HEK293 (cell line): ENCODE data around the gene ELMO1.

ENCODE experiments used
- CTCF ChIA-PET: fragments of 350-600 bp; formaldehyde crosslinking; extraction: SDS; loops from one replicate; lab custom pipeline; 2021; ENCODE audit warnings: antibody characterized with exemption; lab: Yijun Ruan, JAX
- POLR2A ChIA-PET: fragments of 300-600 bp; formaldehyde crosslinking; extraction: SDS; loops from one replicate; lab custom pipeline; 2020; ENCODE audit warnings: antibody characterized with exemption, inconsistent platforms; lab: Yijun Ruan, JAX
- H3K27ac ChIP-seq: fragments of 200-500 bp; sonication (Bioruptor generic); 2 replicates; pipeline ENCODE4 v1.5.1; 2014; ENCODE audit warnings: low read depth, low read length, control low read depth, inconsistent platforms; ENCODE audit errors: extremely low read depth
- H3K36me3 ChIP-seq, 2 experiments: fragments of 200-500 bp in 1 of 2; sonication (Bioruptor generic) in 1 of 2; 1 replicate in 1 of 2; 2 replicates in 1 of 2; pipeline ENCODE4 v1.5.1; 2014 to 2017; ENCODE audit warnings: inconsistent platforms in 2 of 2, low read length in 2 of 2; ENCODE audit not compliant: control insufficient read depth in 2 of 2, insufficient read depth in 1 of 2
- H3K4me1 ChIP-seq: fragments of 200-500 bp; sonication (Bioruptor generic); 2 replicates; pipeline ENCODE4 v1.5.1; 2014; ENCODE audit warnings: mild to moderate bottlenecking, low read length, inconsistent platforms; ENCODE audit not compliant: control insufficient read depth, insufficient read depth
- H3K4me3 ChIP-seq: 2 replicates; pipeline ENCODE4 v1.5.1; 2011; ENCODE audit warnings: low read depth, mild to moderate bottlenecking, control low read depth, low read length, moderate library complexity
- H3K9me3 ChIP-seq: fragments of 200-500 bp; sonication (Bioruptor generic); 2 replicates; pipeline ENCODE4 v1.5.1; 2014; ENCODE audit warnings: low read depth, low read length, inconsistent platforms; ENCODE audit not compliant: control insufficient read depth, insufficient read depth
- BCL6B ChIP-seq: fragments of 450-650 bp; formaldehyde crosslinking; IDR thresholded peaks from 2 replicates; pipeline ENCODE4 v1.5.1; 2017; ENCODE audit warnings: missing biosample characterization, missing genetic modification characterization
- GLI2 ChIP-seq: fragments of 450-650 bp; formaldehyde crosslinking; IDR thresholded peaks from 2 replicates; pipeline ENCODE4; 2017; ENCODE audit warnings: missing biosample characterization, missing genetic modification characterization, low read depth, borderline replicate concordance
- HOXA7 ChIP-seq: sonication (generic); formaldehyde crosslinking; IDR thresholded peaks from 2 replicates; pipeline ENCODE4 v1.8.1; 2022; ENCODE audit warnings: missing genetic modification reagents, borderline replicate concordance
- KLF1 ChIP-seq: fragments of 450-650 bp; formaldehyde crosslinking; IDR thresholded peaks from 2 replicates; pipeline ENCODE4 v1.5.1; 2016; ENCODE audit warnings: missing biosample characterization, missing genetic modification characterization
- MZF1 ChIP-seq: fragments of 450-650 bp; formaldehyde crosslinking; IDR thresholded peaks from 2 replicates; pipeline ENCODE4 v1.5.1; 2017; ENCODE audit warnings: missing biosample characterization, missing genetic modification characterization, borderline replicate concordance
- SCRT2 ChIP-seq: fragments of 450-650 bp; formaldehyde crosslinking; IDR thresholded peaks from 2 replicates; pipeline ENCODE4 v1.5.1; 2016; ENCODE audit warnings: missing biosample characterization, missing genetic modification characterization
- SP3 ChIP-seq: fragments of 450-650 bp; formaldehyde crosslinking; IDR thresholded peaks from 2 replicates; pipeline ENCODE4 v1.5.1; 2016; ENCODE audit warnings: missing biosample characterization, missing genetic modification characterization
- ZBTB17 ChIP-seq: fragments of 450-650 bp; formaldehyde crosslinking; IDR thresholded peaks from 2 replicates; pipeline ENCODE4 v1.5.1; 2016; ENCODE audit warnings: missing biosample characterization, missing genetic modification characterization
- ZBTB20 ChIP-seq: fragments of 450-650 bp; formaldehyde crosslinking; IDR thresholded peaks from 2 replicates; pipeline ENCODE4 v1.5.1; 2016; ENCODE audit warnings: missing biosample characterization, missing genetic modification characterization
- ZIC2 ChIP-seq: fragments of 450-650 bp; formaldehyde crosslinking; IDR thresholded peaks from 2 replicates; pipeline ENCODE4 v1.5.1; 2016; ENCODE audit warnings: missing biosample characterization, missing genetic modification characterization
- ZNF10 ChIP-seq: fragments of 450-650 bp; formaldehyde crosslinking; IDR thresholded peaks from 2 replicates; pipeline ENCODE4 v1.5.1; 2017; ENCODE audit warnings: missing biosample characterization, missing genetic modification characterization
- ZNF169 ChIP-seq: fragments of 450-650 bp; formaldehyde crosslinking; IDR thresholded peaks from 2 replicates; pipeline ENCODE4 v1.5.1; 2016; ENCODE audit warnings: missing biosample characterization, missing genetic modification characterization
- ZNF221 ChIP-seq: fragments of 450-650 bp; formaldehyde crosslinking; IDR thresholded peaks from 2 replicates; pipeline ENCODE4 v1.5.1; 2017; ENCODE audit warnings: missing biosample characterization, missing genetic modification characterization, borderline replicate concordance
- ZNF23 ChIP-seq: fragments of 450-650 bp; formaldehyde crosslinking; IDR thresholded peaks from 2 replicates; pipeline ENCODE4 v1.5.1; 2016; ENCODE audit warnings: missing biosample characterization, missing genetic modification characterization, borderline replicate concordance
- ZNF26 ChIP-seq: fragments of 450-650 bp; formaldehyde crosslinking; IDR thresholded peaks from 2 replicates; pipeline ENCODE4 v1.5.1; 2016; ENCODE audit warnings: missing biosample characterization, missing genetic modification characterization
- ZNF274 ChIP-seq, 2 experiments: fragments of 200-500 bp in 1 of 2; fragments of 450-650 bp in 1 of 2; sonication (Bioruptor generic) in 1 of 2; formaldehyde crosslinking in 1 of 2; IDR thresholded peaks; 2 replicates each; pipeline versions ENCODE4 v1.5.1 to v1.6.1; 2014 to 2016; ENCODE audit warnings: borderline replicate concordance in 1 of 2, inconsistent platforms in 1 of 2, low read length in 1 of 2, missing biosample characterization in 1 of 2, missing genetic modification characterization in 1 of 2
- ZNF341 ChIP-seq: fragments of 450-650 bp; formaldehyde crosslinking; IDR thresholded peaks from 2 replicates; pipeline ENCODE4; 2016; ENCODE audit warnings: low read depth, missing biosample characterization, missing genetic modification characterization
- ZNF362 ChIP-seq: fragments of 450-650 bp; formaldehyde crosslinking; IDR thresholded peaks from 2 replicates; pipeline ENCODE4 v1.5.1; 2016; ENCODE audit warnings: missing biosample characterization, missing genetic modification characterization
- ZNF37A ChIP-seq: fragments of 450-650 bp; IDR thresholded peaks from 2 replicates; pipeline ENCODE4 v1.5.1; 2018; ENCODE audit warnings: missing biosample characterization, missing genetic modification characterization
- ZNF394 ChIP-seq: fragments of 450-650 bp; formaldehyde crosslinking; IDR thresholded peaks from 2 replicates; pipeline ENCODE4 v1.5.1; 2016; ENCODE audit warnings: missing biosample characterization, missing genetic modification characterization, mild to moderate bottlenecking, moderate library complexity, borderline replicate concordance
- ZNF558 ChIP-seq: fragments of 450-650 bp; formaldehyde crosslinking; IDR thresholded peaks from 2 replicates; pipeline ENCODE4 v1.5.1; 2016; ENCODE audit warnings: missing biosample characterization, missing genetic modification characterization
- ZNF580 ChIP-seq: fragments of 450-650 bp; formaldehyde crosslinking; IDR thresholded peaks from 2 replicates; pipeline ENCODE4 v1.5.1; 2016; ENCODE audit warnings: missing biosample characterization, missing genetic modification characterization
- ZNF596 ChIP-seq: fragments of 450-650 bp; IDR thresholded peaks from 2 replicates; pipeline ENCODE4 v1.5.0; 2018; ENCODE audit warnings: missing biosample characterization, mild to moderate bottlenecking, missing genetic modification characterization, moderate library complexity
- ZNF600 ChIP-seq: fragments of 450-650 bp; formaldehyde crosslinking; IDR thresholded peaks from 2 replicates; pipeline ENCODE4 v1.5.1; 2016; ENCODE audit warnings: missing biosample characterization, missing genetic modification characterization
- ZNF626 ChIP-seq: fragments of 450-650 bp; sonication (Bioruptor Pico); formaldehyde crosslinking; IDR thresholded peaks from 2 replicates; pipeline ENCODE4 v1.5.1; 2018; ENCODE audit warnings: missing biosample characterization, missing genetic modification characterization, inconsistent platforms
- ZNF660 ChIP-seq: fragments of 450-650 bp; IDR thresholded peaks from 2 replicates; pipeline ENCODE4 v1.5.1; 2018; ENCODE audit warnings: missing biosample characterization, mild to moderate bottlenecking, missing genetic modification characterization
- ZNF701 ChIP-seq: fragments of 450-650 bp; formaldehyde crosslinking; IDR thresholded peaks from 2 replicates; pipeline ENCODE4 v1.5.1; 2016; ENCODE audit warnings: missing biosample characterization, missing genetic modification characterization
- ZNF830 ChIP-seq: fragments of 450-650 bp; IDR thresholded peaks from 2 replicates; pipeline ENCODE4 v1.5.0; 2018; ENCODE audit warnings: missing biosample characterization, missing genetic modification characterization, low read depth, mild to moderate bottlenecking, moderate library complexity
- ZNF837 ChIP-seq: fragments of 450-650 bp; formaldehyde crosslinking; IDR thresholded peaks from 2 replicates; pipeline ENCODE4 v1.5.1; 2016; ENCODE audit warnings: missing biosample characterization, missing genetic modification characterization

Gene ELMO1

GRCh38 chr7:37416378-37417106 is 32.1 kb downstream of the ELMO1 start:
- CTCF ChIA-PET, result no interaction called here
- no peak overlapping the region for H3K27ac ChIP-seq

GRCh38 chr7:37415629-37416028 is 33.0 kb downstream of the ELMO1 start:
- Histone ChIP-seq H3K4me3 (no peak overlapping the region), H3K9me3 (no peaks in the 10 kb centered on the region), H3K4me1 (no peaks in the 10 kb centered on the region), H3K27ac (no peak overlapping the region)
- CTCF ChIA-PET, result no interaction called here
- POLR2A ChIA-PET, result no interaction called here
- TF ChIP-seq GLI2 (tag by site-specific recombination) (no peak), BCL6B (tag by site-specific recombination) (no peak), ZNF596 (tag by site-specific recombination) (no peak), ZNF600 (tag by site-specific recombination) (no peak), ZBTB17 (no peak), ZNF341 (tag by site-specific recombination) (no peak), ZNF37A (tag by site-specific recombination) (no peak), ZNF837 (tag by site-specific recombination) (no peak), ZNF23 (no peak)
- TF ChIP-seq, all 188 proteins: peak for 0
- no peaks in the 10 kb centered on the region for H3K36me3 ChIP-seq

More at GRCh38 chr7:37416378-37417106, 32.1 kb downstream of the ELMO1 start:
- Histone ChIP-seq H3K4me1 (no peaks in the 10 kb centered on the region), H3K9me3 (no peaks in the 10 kb centered on the region), H3K36me3 (no peaks in the 10 kb centered on the region), H3K4me3 (no peak overlapping the region)
- POLR2A ChIA-PET, result no interaction called here
- TF ChIP-seq ZNF394 (tag by site-specific recombination) (no peak), ZNF626 (no peak), ZNF580 (tag by site-specific recombination) (no peak), ZNF169 (tag by site-specific recombination) (no peak), ZNF830 (tag by site-specific recombination) (no peak), KLF1 (tag by site-specific recombination) (no peak), ZNF274 (IDR thresholded peaks at IDR 0.05; ENCODE audit: low read length) (no peak), ZNF274 (tag by site-specific recombination; IDR thresholded peaks at IDR 0.05; ENCODE audit: borderline replicate concordance) (no peak), SP3 (no peak)

- Histone ChIP-seq H3K4me3 (no peak overlapping the region), H3K36me3 (no peaks in the 10 kb centered on the region), H3K9me3 (no peaks in the 10 kb centered on the region), H3K4me1 (no peaks in the 10 kb centered on the region), H3K27ac (no peak overlapping the region)
- ChIA-PET CTCF (interaction anchor here (0.5 to 0.6 kb wide), 2 partner anchors 66 to 95 kb away, joined by 3 to 4 read pairs; no protein-coding TSS in a partner anchor), POLR2A (no interaction called here)
- no peak for TF ChIP-seq ZNF221
- no peak for TF ChIP-seq ZNF558 (tag by site-specific recombination)
- no peak for TF ChIP-seq HOXA7 (CRISPR knock-in tag)
- TF ChIP-seq ZNF701, result no peak
- no peak for TF ChIP-seq ZNF26 (tag by site-specific recombination)
- no peak for TF ChIP-seq ZBTB20 (tag by site-specific recombination)
- TF ChIP-seq ZNF10 (tag by site-specific recombination), result no peak
- no peak for TF ChIP-seq ZNF362 (tag by site-specific recombination)
- TF ChIP-seq MZF1 (tag by site-specific recombination), result no peak
- no peak for TF ChIP-seq ZNF660 (tag by site-specific recombination)
- TF ChIP-seq SCRT2 (tag by site-specific recombination), result no peak
- no peak for TF ChIP-seq ZIC2 (tag by site-specific recombination)
Measured at GRCh38 chr7:37414352-37414983, 34.2 kb downstream of the ELMO1 start.
